Rectal smooth muscle tissue (tissue), 1 donor: ENCODE results near the gene GLI2.

Experiments used
- H3K27ac ChIP-seq: one replicate; pipeline ENCODE4 v1.7.0; 2013; ENCODE audit warnings: low read depth, low read length, inconsistent platforms
- H3K27me3 ChIP-seq: one replicate; pipeline ENCODE4 v1.7.0; 2013; ENCODE audit warnings: low read length; ENCODE audit not compliant: control insufficient read depth, insufficient read depth
- H3K36me3 ChIP-seq: one replicate; pipeline ENCODE4 v1.7.0; 2013; ENCODE audit warnings: low read length; ENCODE audit not compliant: control insufficient read depth, insufficient read depth
- H3K4me1 ChIP-seq: one replicate; pipeline ENCODE4 v1.7.0; 2013; ENCODE audit warnings: low read length; ENCODE audit not compliant: control insufficient read depth, insufficient read depth
- H3K4me3 ChIP-seq: one replicate; pipeline ENCODE4 v1.7.0; 2013; ENCODE audit warnings: low read length
- H3K9ac ChIP-seq: one replicate; pipeline ENCODE4 v1.7.0; 2013; ENCODE audit warnings: low read length

GLI2 gene

DNA sequence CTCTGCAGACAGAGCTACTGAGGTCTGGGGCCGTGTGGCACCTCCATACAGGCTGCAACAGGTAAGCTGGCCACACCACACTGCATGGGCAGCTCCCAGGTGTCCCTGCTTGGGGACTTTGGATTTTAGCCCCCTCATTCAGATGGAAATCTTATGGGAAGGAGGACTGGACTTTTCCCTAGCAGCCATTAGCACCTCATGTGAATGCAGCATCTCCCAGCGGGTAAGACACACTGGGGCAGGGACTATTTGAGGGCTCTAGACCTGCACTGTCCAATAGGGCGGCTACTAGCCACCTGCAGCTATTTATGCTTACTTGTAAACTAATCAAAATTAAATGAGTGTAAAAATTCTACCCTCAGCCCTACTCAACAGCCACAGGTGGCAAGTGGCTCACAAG is 34.2 kb upstream of the GLI2 start:
- Histone ChIP-seq H3K36me3 (no peaks in the 10 kb centered on the region), H3K9ac (no peak overlapping the region), H3K27ac (no peak overlapping the region), H3K4me3 (no peak overlapping the region), H3K4me1 (no peaks in the 10 kb centered on the region), H3K27me3 (peaks cover 3% of the 10 kb centered on the region)

- H3K36me3 ChIP-seq: no peaks in the 10 kb centered on the region
- peaks cover 3% of the 10 kb centered on the region for H3K27me3 ChIP-seq
- no peaks in the 10 kb centered on the region for H3K4me1 ChIP-seq
- H3K9ac ChIP-seq: no peak overlapping the region
- H3K27ac ChIP-seq: no peak overlapping the region
- no peak overlapping the region for H3K4me3 ChIP-seq
Observed at GRCh38 chr2:120702061-120702460, 33.6 kb upstream of the GLI2 start.

DNA sequence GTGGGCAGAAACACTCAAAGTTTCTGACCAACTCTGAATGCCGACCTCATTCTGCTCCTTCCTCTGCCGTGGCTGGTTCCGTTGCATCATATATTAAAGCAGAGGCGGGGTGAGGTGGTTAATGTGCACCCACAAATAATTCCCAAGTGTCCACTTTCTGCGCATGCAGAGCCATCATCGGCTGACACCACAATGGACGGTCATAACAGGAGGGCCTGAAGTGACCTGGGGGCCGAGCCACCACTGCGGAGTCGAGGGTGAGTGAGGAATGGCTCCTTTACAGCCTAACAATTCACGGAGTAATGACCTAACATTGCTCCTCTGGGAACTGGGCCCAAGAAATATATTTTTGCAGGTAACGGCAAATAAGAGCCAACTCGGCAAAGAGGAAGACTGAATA is 32.9 kb upstream of the GLI2 start:
- no peak overlapping the region for H3K9ac ChIP-seq

DNA sequence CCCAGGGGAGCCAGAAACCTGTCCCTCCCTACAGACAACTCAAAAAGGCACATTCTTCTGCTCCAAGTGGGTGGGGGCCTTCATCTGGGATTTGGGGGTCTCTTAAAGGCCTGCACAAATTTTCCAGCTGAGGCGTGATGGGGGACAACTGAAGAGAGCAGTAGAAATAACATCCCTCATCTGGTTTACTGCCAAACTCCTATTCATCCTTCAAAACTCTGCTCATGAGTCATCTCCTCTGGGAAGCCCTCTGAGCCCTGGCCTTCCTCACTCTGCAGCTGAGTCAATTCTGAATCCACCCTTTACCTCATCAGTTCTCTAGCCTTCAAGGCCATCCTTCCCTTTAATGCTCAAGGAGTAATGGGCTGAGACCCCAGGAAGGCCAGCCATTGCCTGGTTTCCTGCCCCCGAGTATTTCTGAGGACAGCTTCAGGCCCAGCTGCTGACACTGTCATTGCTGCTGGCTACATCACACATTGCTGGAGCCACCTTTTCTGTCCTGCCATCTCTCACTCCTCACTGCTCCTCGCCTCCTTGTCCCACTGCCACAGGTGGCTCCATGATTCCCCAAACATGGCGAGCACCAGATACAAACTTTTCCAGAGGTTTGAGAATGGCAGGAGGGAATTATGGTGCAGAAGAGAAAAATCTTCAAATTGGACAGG is 32.2 kb upstream of the GLI2 start:
- Histone ChIP-seq H3K4me1 (no peaks in the 10 kb centered on the region), H3K27ac (no peak overlapping the region), H3K27me3 (peaks cover 3% of the 10 kb centered on the region), H3K9ac (no peak overlapping the region), H3K36me3 (no peaks in the 10 kb centered on the region), H3K4me3 (no peak overlapping the region)

More for the DNA sequence above, 32.9 kb upstream of the GLI2 start:
- Histone ChIP-seq H3K27ac (no peak overlapping the region), H3K4me1 (no peaks in the 10 kb centered on the region), H3K4me3 (no peak overlapping the region), H3K36me3 (no peaks in the 10 kb centered on the region), H3K27me3 (peaks cover 3% of the 10 kb centered on the region)

GRCh38 chr2:120704696-120705095 is 31.0 kb upstream of the GLI2 start:
- no peak overlapping the region for H3K9ac ChIP-seq
- no peak overlapping the region for H3K4me3 ChIP-seq
- H3K27ac ChIP-seq: no peak overlapping the region
- H3K36me3 ChIP-seq: no peaks in the 10 kb centered on the region
- H3K4me1 ChIP-seq: no peaks in the 10 kb centered on the region
- peaks cover 3% of the 10 kb centered on the region for H3K27me3 ChIP-seq

GRCh38 chr2:120707816-120708215 is 27.9 kb upstream of the GLI2 start:
- Histone ChIP-seq H3K27ac (no peak overlapping the region), H3K36me3 (no peaks in the 10 kb centered on the region), H3K27me3 (no peaks in the 10 kb centered on the region), H3K4me1 (no peaks in the 10 kb centered on the region), H3K9ac (no peak overlapping the region), H3K4me3 (no peak overlapping the region)

- Histone ChIP-seq H3K4me1 (no peaks in the 10 kb centered on the region), H3K36me3 (no peaks in the 10 kb centered on the region), H3K27me3 (no peaks in the 10 kb centered on the region), H3K9ac (no peak overlapping the region), H3K4me3 (no peak overlapping the region), H3K27ac (no peak overlapping the region)
Observed at GRCh38 chr2:120708944-120709607, 26.6 kb upstream of the GLI2 start.

DNA sequence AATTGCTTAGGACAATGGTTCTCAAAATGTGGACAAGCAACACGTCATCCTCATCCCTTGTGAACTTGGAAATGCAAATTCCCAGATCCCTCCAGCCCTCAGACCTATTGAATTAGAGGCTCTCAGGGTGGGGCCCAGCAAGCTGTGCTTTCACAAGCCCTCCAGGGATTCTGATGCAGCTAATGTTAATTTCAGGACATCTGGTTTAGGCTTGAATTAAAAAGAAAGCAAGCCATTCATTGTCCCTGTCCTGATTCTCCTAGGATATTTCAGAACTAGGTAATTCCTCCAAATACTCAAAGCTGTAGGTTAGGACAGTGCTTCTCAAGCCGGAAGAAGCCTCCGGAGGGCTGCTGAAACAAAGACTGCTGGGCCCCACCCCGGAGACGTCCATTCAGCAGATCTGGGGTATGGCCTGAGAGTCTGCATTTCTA is 26.0 kb upstream of the GLI2 start:
- H3K4me3 ChIP-seq: no peak overlapping the region
- no peaks in the 10 kb centered on the region for H3K27me3 ChIP-seq
- H3K27ac ChIP-seq: no peak overlapping the region
- no peaks in the 10 kb centered on the region for H3K4me1 ChIP-seq
- H3K36me3 ChIP-seq: no peaks in the 10 kb centered on the region
- H3K9ac ChIP-seq: no peak overlapping the region

DNA sequence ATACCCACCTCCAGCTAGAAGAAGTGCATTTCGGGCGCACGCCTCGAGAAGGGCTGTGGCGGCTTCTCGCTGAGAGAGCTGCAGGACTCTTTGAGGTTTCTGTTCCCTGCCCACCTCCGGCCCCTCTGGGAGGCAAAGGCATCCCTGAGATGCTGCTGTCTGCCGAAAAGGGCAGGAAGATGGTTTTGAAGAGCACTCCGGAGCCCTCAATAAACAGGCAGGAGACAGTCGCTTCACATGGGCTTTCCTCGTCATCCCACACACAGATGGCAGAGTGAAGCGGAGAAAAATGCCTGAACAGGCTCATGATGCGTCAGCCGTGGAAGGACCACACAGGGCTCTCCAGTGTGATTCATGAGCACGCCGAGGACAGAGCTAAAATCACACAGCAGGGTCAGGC is 25.4 kb upstream of the GLI2 start:
- no peaks in the 10 kb centered on the region for H3K4me1 ChIP-seq
- no peak overlapping the region for H3K9ac ChIP-seq
- H3K4me3 ChIP-seq: no peak overlapping the region
- no peaks in the 10 kb centered on the region for H3K36me3 ChIP-seq
- H3K27me3 ChIP-seq: no peaks in the 10 kb centered on the region
- H3K27ac ChIP-seq: no peak overlapping the region

DNA sequence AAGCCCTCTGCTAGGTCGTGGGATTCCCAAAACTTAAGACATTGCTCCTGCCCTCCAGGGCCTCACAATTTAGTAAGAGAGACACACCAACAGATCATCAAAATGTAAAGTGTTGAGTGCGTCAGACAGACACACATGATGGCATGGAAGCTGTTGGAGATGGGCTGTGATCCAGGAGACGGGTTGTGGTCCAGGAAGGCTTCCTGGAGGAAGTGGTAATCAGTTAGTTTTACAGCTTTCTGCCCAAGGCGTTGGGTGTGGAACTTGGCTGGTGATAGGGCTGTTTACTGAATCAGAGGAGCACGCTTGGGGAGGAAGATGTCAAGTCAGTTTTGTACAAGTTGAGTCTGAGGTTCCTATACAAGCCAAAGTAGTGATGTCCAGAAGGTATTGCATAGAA is 24.0 kb upstream of the GLI2 start:
- Histone ChIP-seq H3K36me3 (no peaks in the 10 kb centered on the region), H3K27me3 (no peaks in the 10 kb centered on the region), H3K4me3 (no peak overlapping the region), H3K4me1 (no peaks in the 10 kb centered on the region), H3K27ac (no peak overlapping the region), H3K9ac (no peak overlapping the region)

DNA sequence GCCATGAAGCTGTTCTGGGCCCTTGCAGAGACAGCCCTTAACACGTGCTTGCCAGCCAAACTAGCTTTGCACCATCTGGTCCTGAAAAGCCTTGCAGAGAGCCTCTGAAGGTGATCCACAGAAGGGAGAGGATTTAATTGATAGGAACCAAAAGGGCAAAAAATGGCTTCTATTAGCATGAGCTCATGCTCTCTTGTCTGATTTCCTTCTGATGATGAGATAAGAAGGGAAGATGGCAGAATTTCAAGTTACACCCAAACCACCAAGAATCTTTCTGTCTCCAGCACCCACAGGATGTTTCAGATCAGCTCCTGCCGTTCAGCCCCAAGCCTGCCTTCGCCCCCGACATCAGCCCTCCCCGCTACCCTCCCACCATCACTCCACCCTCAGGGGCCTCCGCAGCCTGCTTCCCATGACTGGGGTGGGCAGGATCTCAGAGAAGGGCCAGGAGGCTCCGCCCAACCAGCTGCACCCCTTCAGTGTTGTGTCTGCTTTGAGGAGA is 23.4 kb upstream of the GLI2 start:
- no peaks in the 10 kb centered on the region for H3K4me1 ChIP-seq
- no peak overlapping the region for H3K4me3 ChIP-seq
- H3K27ac ChIP-seq: no peak overlapping the region
- H3K9ac ChIP-seq: no peak overlapping the region
- H3K36me3 ChIP-seq: no peaks in the 10 kb centered on the region
- no peaks in the 10 kb centered on the region for H3K27me3 ChIP-seq

DNA sequence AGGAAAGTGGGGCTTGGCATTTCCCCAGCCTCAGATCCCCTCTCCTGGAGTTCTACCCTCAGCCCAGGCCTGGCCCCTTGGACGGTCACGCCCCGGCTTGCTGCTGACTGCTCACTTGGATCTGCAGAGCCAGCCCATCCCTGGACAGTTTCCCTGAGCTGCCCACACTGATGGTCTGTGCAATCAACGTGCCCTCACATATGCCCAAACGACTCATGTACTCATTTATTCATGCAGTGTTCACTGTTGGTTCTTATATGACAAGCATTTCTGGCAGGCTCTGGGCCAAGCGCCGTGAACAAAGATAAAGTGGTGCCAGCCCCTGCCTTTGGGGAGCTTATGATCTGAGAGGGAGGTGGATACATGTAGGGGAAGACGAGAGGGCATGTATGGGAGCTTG is 20.3 kb upstream of the GLI2 start:
- Histone ChIP-seq H3K9ac (no peak overlapping the region), H3K36me3 (no peaks in the 10 kb centered on the region), H3K4me3 (no peak overlapping the region), H3K4me1 (no peaks in the 10 kb centered on the region), H3K27me3 (peaks cover 3% of the 10 kb centered on the region), H3K27ac (no peak overlapping the region)

DNA sequence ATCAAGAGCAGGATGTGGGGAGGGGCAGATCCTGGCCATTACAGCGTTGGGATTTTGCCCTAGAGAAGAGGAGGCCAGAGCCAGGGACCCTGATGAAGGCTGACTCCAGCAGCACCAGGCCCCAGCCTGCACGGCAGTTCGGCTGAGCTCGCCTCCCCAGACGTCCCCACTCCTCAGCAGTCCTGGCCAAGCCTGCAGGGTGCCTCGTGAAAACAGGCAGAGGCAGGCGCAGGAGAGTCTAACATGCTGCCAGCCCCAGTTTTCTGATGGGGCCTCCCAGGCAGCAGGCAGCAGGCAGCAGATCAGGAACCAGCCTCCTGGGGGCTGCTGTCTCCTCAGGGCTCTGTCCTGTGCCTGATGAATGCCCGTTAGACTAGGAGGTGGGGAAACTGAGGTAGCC is 19.7 kb upstream of the GLI2 start:
- Histone ChIP-seq H3K4me3 (no peak overlapping the region), H3K27me3 (peaks cover 3% of the 10 kb centered on the region), H3K4me1 (no peaks in the 10 kb centered on the region), H3K36me3 (no peaks in the 10 kb centered on the region), H3K27ac (no peak overlapping the region), H3K9ac (no peak overlapping the region)
